Measurements from ENCODE around the gene HOXC12.
A peak's percentile ranks its signal among the peaks of the same experiment; 100 is the strongest.

The HOXC12 gene

DNA sequence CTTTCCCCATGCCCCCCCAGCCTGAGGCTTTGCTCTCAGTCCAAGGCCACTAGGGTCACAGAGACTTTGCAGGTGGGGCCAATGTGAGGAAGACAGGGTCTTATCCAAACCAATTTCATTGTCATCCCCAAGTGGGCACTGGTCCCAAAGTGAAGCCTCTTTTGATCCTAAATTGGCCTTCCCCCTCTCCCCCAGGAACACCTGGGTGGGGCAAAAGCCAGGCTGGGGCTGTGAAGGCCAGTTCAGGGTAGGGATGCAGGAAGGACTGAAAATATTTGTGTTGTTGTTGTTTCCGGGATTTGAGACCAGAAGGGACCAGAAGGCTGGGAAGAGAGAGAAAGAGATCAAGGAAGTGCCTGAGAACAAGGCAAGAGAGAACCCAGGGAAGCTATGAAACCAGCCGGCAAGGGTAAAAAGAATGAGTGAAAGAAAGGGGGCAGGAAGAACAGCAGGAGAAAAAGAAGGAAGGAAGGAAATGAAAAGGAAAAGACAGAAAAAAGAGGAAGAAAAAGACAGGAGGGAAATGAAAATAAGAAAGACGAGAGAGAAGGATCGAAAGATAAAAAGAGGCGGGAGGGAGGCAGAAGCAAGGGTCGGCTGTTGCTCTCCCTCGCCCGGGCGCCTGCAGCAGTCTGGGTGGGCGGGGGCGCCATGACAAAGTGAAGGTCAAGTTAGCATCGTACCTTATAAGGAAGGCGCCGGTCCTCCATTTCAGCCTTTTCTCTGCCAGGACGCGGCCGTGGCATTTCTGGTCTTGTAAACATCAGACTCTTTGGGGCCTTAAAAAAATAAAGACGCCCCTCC lies 10.8 kb downstream of the HOXC12 start (continued):
- TF ChIP-seq ZNF513 (tag by site-specific recombination; IDR thresholded peaks at IDR 0.05), result no peak
- TF ChIP-seq PATZ1 (tag by site-specific recombination; IDR thresholded peaks at IDR 0.05), result peak; percentile 38; the same call in 1 of the 2 replicates
- peak; percentile 86; the same call in 1 of the 2 replicates for TF ChIP-seq ZBTB17 (tag by site-specific recombination; IDR thresholded peaks at IDR 0.05)
- TF ChIP-seq ZBTB8A (tag by site-specific recombination; IDR thresholded peaks at IDR 0.05), result peak; percentile 81
- TF ChIP-seq YY1 (tag by site-specific recombination; IDR thresholded peaks at IDR 0.05), result peak; percentile 16; the same call in 1 of the 2 replicates
- TF ChIP-seq ZNF341 (tag by site-specific recombination; IDR thresholded peaks at IDR 0.05; ENCODE audit: low read depth), result peak; percentile 97
- TF ChIP-seq ZNF112 (tag by site-specific recombination; IDR thresholded peaks at IDR 0.05), result no peak
- TF ChIP-seq, protein P1, sequence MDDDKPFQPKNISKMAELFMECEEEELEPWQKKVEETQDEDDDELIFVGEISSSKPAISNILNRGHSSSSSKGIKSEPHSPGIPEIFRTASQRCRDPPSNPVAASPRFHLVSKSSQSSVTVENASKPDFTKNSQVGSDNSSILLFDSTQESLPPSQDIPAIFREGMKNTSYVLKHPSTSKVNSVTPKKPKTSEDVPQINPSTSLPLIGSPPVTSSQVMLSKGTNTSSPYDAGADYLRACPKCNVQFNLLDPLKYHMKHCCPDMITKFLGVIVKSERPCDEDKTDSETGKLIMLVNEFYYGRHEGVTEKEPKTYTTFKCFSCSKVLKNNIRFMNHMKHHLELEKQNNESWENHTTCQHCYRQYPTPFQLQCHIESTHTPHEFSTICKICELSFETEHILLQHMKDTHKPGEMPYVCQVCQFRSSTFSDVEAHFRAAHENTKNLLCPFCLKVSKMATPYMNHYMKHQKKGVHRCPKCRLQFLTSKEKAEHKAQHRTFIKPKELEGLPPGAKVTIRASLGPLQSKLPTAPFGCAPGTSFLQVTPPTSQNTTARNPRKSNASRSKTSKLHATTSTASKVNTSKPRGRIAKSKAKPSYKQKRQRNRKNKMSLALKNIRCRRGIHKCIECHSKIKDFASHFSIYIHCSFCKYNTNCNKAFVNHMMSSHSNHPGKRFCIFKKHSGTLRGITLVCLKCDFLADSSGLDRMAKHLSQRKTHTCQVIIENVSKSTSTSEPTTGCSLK (tag by site-specific recombination; IDR thresholded peaks at IDR 0.05), result no peak

DNA sequence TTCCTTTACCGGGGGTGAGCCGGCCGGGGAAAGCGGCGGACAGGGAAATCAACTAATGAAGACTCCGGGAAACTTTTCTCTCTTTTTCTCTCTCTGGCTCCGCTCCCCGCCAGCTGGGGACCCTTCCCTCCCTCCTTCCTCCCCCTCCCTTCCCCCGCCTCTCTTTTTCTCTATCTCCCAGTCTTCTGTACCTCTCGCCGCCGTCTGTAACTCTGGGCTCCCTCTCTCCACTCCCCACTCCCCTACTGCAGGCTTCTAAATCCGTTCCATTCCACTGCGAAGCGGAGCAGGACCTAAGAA lies 11.3 kb downstream of the HOXC12 start:
- H3K27ac ChIP-seq (ENCODE audit: extremely low read depth, low read depth, low read length), result peak overlapping the region; percentile 94; the same call in 1 of the 2 replicates
- no peak overlapping the region for H3K4me3 ChIP-seq (ENCODE audit: low read depth, low read length)
- no peak for TF ChIP-seq ZNF585B (tag by site-specific recombination; IDR thresholded peaks at IDR 0.05)
- TF ChIP-seq ZNF148 (tag by site-specific recombination; IDR thresholded peaks at IDR 0.05; ENCODE audit: borderline replicate concordance), result no peak
- TF ChIP-seq, protein P2, sequence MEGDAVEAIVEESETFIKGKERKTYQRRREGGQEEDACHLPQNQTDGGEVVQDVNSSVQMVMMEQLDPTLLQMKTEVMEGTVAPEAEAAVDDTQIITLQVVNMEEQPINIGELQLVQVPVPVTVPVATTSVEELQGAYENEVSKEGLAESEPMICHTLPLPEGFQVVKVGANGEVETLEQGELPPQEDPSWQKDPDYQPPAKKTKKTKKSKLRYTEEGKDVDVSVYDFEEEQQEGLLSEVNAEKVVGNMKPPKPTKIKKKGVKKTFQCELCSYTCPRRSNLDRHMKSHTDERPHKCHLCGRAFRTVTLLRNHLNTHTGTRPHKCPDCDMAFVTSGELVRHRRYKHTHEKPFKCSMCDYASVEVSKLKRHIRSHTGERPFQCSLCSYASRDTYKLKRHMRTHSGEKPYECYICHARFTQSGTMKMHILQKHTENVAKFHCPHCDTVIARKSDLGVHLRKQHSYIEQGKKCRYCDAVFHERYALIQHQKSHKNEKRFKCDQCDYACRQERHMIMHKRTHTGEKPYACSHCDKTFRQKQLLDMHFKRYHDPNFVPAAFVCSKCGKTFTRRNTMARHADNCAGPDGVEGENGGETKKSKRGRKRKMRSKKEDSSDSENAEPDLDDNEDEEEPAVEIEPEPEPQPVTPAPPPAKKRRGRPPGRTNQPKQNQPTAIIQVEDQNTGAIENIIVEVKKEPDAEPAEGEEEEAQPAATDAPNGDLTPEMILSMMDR (tag by site-specific recombination; IDR thresholded peaks at IDR 0.05), result no peak
- no peak for TF ChIP-seq ZNF621 (tag by site-specific recombination; IDR thresholded peaks at IDR 0.05)
- no peak for TF ChIP-seq ZNF423 (tag by site-specific recombination; IDR thresholded peaks at IDR 0.05)
- TF ChIP-seq ZNF596 (tag by site-specific recombination; IDR thresholded peaks at IDR 0.05), result 0 out of 2 replicates have a peak, but pooled peaks have one; percentile 44
- ChIA-PET CTCF (interaction anchor here (0.6 to 1.5 kb wide), 3 partner anchors 12 to 55 kb away, joined by 3 to 5 read pairs (median 4); no protein-coding TSS in a partner anchor), POLR2A (no interaction called here)
- no peaks in the 10 kb centered on the region for H3K9me3 ChIP-seq (ENCODE audit: control insufficient read depth, insufficient read depth, low read depth, low read length)
- peaks cover 68% of the 10 kb centered on the region for H3K4me1 ChIP-seq (ENCODE audit: control insufficient read depth, insufficient read depth, low read length)
- peaks cover 0 to 8% of the 10 kb centered on the region in 2 experiments; a peak in 1 of 3 replicates for H3K36me3 ChIP-seq (ENCODE audit: control insufficient read depth in 2 of 2, insufficient read depth in 1 of 2, low read length in 2 of 2)

Measured in HEK293 (cell line).